Measurements from ENCODE around the gene IL17RD. TPM values are rescaled to one million over a fixed set of nuclear protein-coding genes. Genes with fewer than 3 reads are reported as not detected.

Gene IL17RD
- total and polyA plus RNA-seq, 9 of the 15 experiments (the other 6 are each of a cell fraction or from before 2014, with no cell fraction given), result under 0.01 to 0.09 (median 0.04) TPM; not detected in 4

DNA sequence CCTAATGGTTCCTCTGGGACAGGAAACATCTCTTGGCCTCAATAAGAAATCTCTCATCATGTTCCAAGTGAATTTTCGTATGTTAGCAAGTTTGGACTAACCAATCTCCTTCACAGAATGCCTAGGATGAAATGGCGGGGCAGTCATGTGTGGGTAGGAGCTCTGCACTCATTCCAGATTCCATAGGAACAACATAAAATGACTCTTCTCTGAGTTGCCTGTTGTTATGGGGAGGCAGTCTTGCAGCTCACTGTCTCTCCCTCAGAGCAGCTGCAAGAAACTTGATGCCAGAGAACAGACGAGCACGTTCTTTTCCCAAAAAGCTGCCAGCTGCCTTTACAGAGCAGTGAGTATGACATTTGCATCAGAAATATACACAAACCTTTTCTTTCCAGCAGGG, 70.6 kb downstream of the IL17RD start (continued):
- TF ChIP-seq SP1 (CRISPR knock-in tag; IDR thresholded peaks at IDR 0.05) (no peak), SOX6 (IDR thresholded peaks at IDR 0.05) (no peak), KAT2B (IDR thresholded peaks at IDR 0.05; ENCODE audit: low read depth, low read length) (no peak)

GRCh38 chr3:57093971-57094535, 71.1 kb downstream of the IL17RD start:
- no TSS peak for BruUV-seq (replicated peaks)
- in situ Hi-C loops (cut with MboI), result no loop called here
- H2AFZ ChIP-seq (ENCODE audit: low read depth, low read length), result no peak overlapping the region
- H3K79me2 ChIP-seq (ENCODE audit: control insufficient read depth, insufficient read depth, low read length), result no peaks in the 10 kb centered on the region
- DNase-seq (ENCODE audit: extremely low read depth in 1 of 4, low spot score in 3 of 4) (no peak), ATAC-seq (no peak), FAIRE-seq (no peak)
- H3K9me3 ChIP-seq (replicated peaks; ENCODE audit: control insufficient read depth, insufficient read depth, low read depth, low read length), result no peaks in the 10 kb centered on the region
- H4K20me1 ChIP-seq (replicated peaks; ENCODE audit: control insufficient read depth, insufficient read depth, low read length), result no peaks in the 10 kb centered on the region
- intact Hi-C loops (cut with micrococcal nuclease), result loop anchor here (5.0 kb wide), 1 partner anchor 87 kb away; no protein-coding TSS in a partner anchor
- H3K27ac ChIP-seq (ENCODE audit: extremely low read depth, low read depth, low read length), result no peak overlapping the region
- H3K36me3 ChIP-seq (ENCODE audit: control insufficient read depth, insufficient read depth, low read length), result no peaks in the 10 kb centered on the region
- ChIA-PET CTCF (ENCODE audit: low intra/inter-chr PET ratio) (no interaction called here), POLR2A (interaction anchor here (1.1 kb wide), 1 partner anchor 13 kb away, joined by 4 read pairs; no protein-coding TSS in a partner anchor)
- peaks cover 0 to 22% of the 10 kb centered on the region in 2 experiments; a peak in 2 of 5 replicates for H3K27me3 ChIP-seq (ENCODE audit: control insufficient read depth in 2 of 2, insufficient read depth in 2 of 2, low read length in 2 of 2)
- TF ChIP-seq ZNF146 (CRISPR knock-in tag; IDR thresholded peaks at IDR 0.05; ENCODE audit: unreplicated experiment) (no peak), ZKSCAN3 (CRISPR knock-in tag; IDR thresholded peaks at IDR 0.05) (no peak), ZNF57 (CRISPR knock-in tag; IDR thresholded peaks at IDR 0.05) (no peak), TRIM28 (IDR thresholded peaks at IDR 0.05) (no peak)
- H3K4me1 ChIP-seq (replicated peaks in 1 of 2; ENCODE audit: control insufficient read depth in 2 of 2, insufficient read depth in 2 of 2, low read length in 2 of 2), result no peaks in the 10 kb centered on the region; a peak in 1 of 5 replicates
- WGBS (ENCODE audit: insufficient coverage, low coverage, missing lambda C conversion rate), result 9% methylated on average over 6 of the region's 6 CpGs
- no peak overlapping the region for H3K4me2 ChIP-seq (ENCODE audit: insufficient read depth, low read length)
- H3K9ac ChIP-seq (ENCODE audit: insufficient read depth in 1 of 2, low read depth in 2 of 2, low read length in 2 of 2), result no peak overlapping the region
- no peak overlapping the region for H3K4me3 ChIP-seq
- H3K9me1 ChIP-seq (ENCODE audit: control insufficient read depth, insufficient read depth, low read length), result no peaks in the 10 kb centered on the region

Measured in K562 (cell line).